Measurements from ENCODE around the gene SPDYE2.
"Not testable (repeated sequence)": the region's sequence is repeated elsewhere in the genome, so short reads cannot be mapped to it uniquely, and the experiment has no call there.

SPDYE2 gene, protein sequence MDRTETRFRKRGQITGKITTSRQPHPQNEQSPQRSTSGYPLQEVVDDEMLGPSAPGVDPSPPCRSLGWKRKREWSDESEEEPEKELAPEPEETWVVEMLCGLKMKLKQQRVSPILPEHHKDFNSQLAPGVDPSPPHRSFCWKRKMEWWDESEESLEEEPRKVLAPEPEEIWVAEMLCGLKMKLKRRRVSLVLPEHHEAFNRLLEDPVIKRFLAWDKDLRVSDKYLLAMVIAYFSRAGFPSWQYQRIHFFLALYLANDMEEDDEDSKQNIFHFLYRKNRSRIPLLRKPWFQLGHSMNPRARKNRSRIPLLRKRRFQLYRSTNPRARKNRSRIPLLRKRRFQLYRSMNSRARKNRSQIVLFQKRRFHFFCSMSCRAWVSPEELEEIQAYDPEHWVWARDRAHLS

GRCh38 chr7:102550808-102551422 lies at the start of gene SPDYE2:
Gene SPDYE2 (plus strand): TSS chr7:102551226. CDS start chr7:102553256, 2,030 bp downstream.
- not testable (repeated sequence) for DNase-seq (ENCODE audit: low spot score)

GRCh38 chr7:102503141-102503540 lies 47.9 kb upstream of the SPDYE2 start:
- DNase-seq (ENCODE audit: low spot score) = not testable (repeated sequence)

- DNase-seq (ENCODE audit: low spot score) = not testable (repeated sequence)
Measured at GRCh38 chr7:102505298-102506185, 45.5 kb upstream of the SPDYE2 start.

DNA sequence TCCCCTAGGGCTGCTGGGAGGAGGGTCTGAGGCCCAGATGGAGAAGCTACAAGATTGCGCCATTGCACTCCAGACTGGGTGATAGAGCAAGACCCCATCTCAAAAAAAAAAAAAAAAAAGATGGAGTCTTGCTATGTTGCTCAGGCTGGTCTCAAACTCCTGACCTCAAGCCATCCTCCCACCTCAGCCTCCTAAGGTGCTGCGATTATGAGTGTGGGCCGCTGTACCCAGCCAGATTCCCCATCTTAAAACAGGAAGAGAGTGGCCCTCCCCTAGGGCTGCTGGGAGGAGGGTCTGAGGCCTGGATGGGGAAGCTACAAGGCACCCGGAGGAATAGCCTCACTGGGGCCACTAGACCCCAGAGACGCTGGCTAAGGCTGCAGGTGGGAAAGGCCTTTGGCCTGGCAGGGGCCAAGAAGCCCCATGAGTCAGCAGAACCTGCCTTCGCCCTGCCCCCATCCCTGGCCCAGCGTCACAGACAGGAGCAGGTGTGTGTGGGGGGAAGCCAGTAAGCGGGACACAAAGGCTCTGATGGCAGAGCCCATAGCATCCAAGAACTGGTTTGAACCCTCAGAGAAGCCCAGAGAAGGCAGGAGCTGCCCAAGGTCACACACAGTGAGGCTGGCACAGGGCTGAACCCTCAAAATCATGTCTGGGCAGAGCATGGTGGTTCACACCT lies 43.5 kb upstream of the SPDYE2 start:
- DNase-seq (ENCODE audit: low spot score) = not testable (repeated sequence)

- not testable (repeated sequence) for DNase-seq (ENCODE audit: low spot score)
Measured at GRCh38 chr7:102510575-102510974, 40.5 kb upstream of the SPDYE2 start.

GRCh38 chr7:102511860-102512522 lies 39.0 kb upstream of the SPDYE2 start:
- not testable (repeated sequence) for DNase-seq (ENCODE audit: low spot score)

- DNase-seq (ENCODE audit: low spot score) = not testable (repeated sequence)
Measured at GRCh38 chr7:102512642-102513221, 38.3 kb upstream of the SPDYE2 start.

- not testable (repeated sequence) for DNase-seq (ENCODE audit: low spot score)
Measured at GRCh38 chr7:102514881-102515721, 35.9 kb upstream of the SPDYE2 start.

DNA sequence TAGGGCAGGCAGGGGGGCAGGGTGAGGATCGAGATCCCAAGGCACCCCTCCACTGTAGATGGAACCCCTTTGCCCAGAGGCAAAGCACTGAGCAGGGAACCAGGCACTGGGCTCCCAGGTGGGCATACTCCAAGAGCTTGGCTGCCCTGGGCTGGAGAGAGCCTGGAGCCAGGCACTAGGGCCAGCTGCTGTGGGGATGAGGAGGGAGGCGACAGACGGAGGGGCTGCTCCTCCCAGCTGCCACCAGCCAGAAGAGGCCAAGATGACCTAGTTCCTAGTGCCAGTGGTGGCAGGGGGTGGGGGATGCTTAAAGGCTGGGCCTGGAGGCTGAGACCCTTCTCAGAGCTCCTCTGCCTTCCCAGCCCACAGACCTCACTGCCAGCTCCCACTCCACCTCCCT lies 35.1 kb upstream of the SPDYE2 start:
- DNase-seq (ENCODE audit: low spot score) = not testable (repeated sequence)

DNA sequence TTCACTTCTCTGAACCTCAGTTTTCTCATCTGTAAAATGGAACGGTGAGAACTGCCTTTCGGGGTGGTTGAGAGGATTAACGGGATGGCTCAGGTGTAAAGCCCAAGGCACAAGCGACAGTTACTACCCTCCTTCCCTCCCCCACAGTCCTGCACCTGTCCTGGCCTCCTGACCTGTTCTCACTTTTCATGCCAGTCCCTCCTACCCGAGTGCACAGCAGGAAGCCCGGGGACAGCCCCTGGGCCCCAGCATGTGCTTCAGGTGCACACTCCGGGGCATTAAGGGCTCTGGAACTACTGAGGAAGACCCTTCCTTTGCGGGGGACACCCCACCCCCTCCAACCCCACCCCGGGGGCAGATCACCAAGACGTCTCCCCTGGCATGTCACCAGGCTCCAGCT lies 34.1 kb upstream of the SPDYE2 start:
- not testable (repeated sequence) for DNase-seq (ENCODE audit: low spot score)

DNA sequence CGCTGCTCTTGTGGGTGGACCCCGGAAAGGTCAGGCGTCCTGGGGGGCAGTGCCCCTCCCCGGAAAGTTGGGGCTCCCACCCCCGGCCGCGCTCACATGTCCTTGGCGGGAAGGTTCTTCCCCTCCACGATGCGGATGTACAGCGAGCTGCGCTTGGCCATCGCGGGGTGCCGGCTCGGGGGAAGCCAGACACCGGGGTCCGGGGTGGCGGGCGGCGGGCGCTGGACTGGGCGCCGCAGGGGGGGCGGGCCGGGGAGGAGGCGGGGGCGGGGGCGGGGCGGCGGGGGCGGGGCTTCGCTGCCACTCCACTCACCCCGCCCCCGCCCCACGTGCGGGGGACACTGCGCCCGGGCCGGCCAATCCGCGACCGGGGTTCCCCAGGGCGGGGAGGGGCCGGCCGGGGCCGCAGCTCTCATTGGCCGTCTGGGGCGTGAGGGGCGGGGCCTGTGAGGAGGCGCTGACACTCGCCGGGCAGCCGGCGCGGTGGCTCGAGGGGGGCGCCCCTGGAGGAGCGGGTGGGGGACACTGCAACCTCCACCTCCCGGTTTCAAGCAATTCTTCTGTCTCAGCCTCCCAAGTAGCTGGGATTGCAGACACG lies 33.4 kb upstream of the SPDYE2 start, which contains the start of gene RASA4B:
TSS of gene RASA4B (minus strand) at position 228 of the 598 bp plus-strand sequence. CDS start at position 161, 67 bp downstream.
- not testable (repeated sequence) for DNase-seq (ENCODE audit: low spot score)

DNA sequence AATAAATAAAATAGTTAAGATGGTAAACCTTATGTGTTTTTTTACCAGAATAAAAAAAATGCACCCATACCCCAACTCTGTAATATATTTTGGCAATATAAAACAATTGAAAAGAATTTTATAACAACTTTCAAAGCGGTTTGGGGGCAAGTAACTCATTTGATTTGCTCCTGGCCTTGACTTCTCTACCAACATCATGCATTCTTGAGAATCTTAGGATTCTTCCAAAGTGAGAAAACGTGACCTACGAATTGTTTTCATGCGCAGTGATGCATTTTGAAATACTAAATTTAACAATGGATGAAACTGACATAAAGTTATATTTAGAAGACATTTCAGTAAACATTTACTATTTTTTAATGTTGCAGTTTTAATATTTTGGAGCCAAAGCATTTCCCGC lies 30.2 kb upstream of the SPDYE2 start:
- not testable (repeated sequence) for DNase-seq (ENCODE audit: low spot score)

DNA sequence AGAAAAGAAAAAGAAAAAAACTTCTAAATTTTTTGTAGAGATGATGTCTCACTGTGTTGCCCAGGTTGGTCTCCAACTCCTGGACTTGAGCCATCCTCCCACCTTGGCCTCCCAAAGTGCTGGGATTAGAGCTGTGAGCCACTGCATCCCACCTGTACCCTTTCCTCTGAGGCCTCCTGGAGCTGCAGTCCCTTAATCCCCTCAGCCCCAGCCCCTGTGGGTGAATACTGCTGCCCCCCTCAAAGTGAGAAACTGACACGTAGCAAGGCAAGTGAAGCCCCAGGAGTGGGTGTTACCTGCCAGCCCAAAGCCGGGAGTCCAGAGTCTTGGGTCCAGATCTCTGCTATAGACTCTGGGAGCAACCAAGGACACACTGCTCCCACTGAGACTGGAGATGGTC lies 26.2 kb upstream of the SPDYE2 start:
- DNase-seq (ENCODE audit: low spot score) = not testable (repeated sequence)

- DNase-seq (ENCODE audit: low spot score) = not testable (repeated sequence)
Measured at GRCh38 chr7:102527182-102527581, 23.8 kb upstream of the SPDYE2 start.

GRCh38 chr7:102527822-102528793 lies 22.9 kb upstream of the SPDYE2 start:
- not testable (repeated sequence) for DNase-seq (ENCODE audit: low spot score)

DNA sequence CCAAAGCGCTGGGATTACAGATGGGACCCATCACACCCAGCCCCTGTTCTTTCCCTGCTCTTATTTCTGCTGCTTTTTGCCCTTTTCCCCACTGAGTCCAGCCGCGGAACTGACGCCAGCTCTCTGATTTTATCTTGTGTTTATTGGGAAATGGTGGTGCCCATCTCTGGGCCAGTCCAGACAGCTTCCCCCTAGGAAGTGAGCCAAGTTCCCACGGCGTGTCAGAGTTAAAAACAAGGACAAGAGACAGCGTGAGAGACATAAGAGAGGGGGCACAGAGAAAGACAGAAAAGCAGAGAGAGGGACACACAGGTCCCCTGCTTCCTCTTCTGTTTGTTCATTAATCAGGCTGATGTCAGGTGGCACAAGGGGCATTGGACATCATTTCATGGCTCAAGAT lies 19.4 kb upstream of the SPDYE2 start:
- not testable (repeated sequence) for DNase-seq (ENCODE audit: low spot score)

DNA sequence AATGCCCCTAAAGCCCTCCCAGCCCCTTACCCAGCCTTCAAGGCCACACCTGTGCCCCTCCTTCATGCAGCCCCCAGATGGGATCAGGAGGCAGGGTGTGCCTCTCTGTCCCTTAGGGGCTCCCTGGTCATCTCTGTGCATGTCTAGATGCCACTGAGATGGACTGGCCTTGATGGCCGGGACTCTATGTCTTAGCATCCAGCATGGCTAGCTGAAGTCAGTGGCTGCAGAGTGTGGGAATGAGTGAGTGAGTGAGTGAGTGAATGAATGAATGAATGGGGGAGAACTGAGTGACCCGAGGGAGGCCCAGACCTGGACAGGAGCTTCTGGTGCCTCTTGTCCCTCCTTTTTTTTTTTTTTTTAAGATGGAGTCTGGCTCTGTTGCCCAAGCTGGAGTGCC lies 18.9 kb upstream of the SPDYE2 start:
- not testable (repeated sequence) for DNase-seq (ENCODE audit: low spot score)

DNA sequence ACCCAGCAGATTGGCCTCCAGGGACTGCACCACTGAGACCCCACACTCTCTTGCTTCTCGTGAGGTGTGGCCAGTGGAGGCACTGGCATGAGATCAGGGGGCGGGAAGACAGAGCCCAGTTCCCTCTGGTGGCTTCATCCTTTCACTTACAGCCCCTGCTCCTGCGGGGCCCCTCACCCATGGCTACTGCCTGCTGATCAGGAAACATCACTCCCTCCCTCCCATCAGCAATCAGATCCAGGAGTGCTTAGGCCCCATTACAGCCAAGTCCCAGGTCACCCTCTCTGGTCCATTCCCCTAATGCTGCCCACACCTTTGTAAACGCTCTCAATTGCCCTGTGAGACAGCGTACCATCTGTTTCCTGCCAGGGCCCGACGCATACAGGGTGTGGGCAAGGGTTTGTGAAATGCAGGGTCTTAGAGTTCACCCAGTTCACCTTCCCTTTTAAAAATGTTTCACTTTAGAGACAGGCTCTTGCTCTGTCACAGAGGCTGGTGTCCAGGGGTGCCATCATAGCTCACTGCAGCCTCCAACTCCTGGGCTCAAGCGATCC lies 15.9 kb upstream of the SPDYE2 start:
- DNase-seq (ENCODE audit: low spot score) = not testable (repeated sequence)
